Panc1 (cell line): ENCODE results near the gene ZNF609. TPM values are rescaled to one million over a fixed set of nuclear protein-coding genes. Genes with fewer than 3 reads are reported as not detected.

Experiments
- ATAC-seq: fragments of 200-7000 bp; cut with Tn5 transposase; 2 replicates; pipeline ENCODE4 v1.9.1; 2020; ENCODE audit warnings: mild to moderate bottlenecking, moderate library complexity
- BruUV-seq: library from RNA; stranded (reverse); fragments of 400-500 nt; replicated peaks from 2 replicates; lab custom pipeline; 2021; lab: Mats Ljungman, UMichigan
- CTCF ChIA-PET: fragments of 300-600 bp; sonication (Branson Sonifier 250); formaldehyde crosslinking; loops from one replicate; lab custom pipeline; 2022; ENCODE audit warnings: antibody characterized with exemption; lab: Charles Lee
- POLR2A ChIA-PET: fragments of 300-600 bp; sonication (Branson Sonifier 250); formaldehyde crosslinking; loops from one replicate; lab custom pipeline; 2022; ENCODE audit warnings: antibody characterized with exemption; lab: Charles Lee
- DNase-seq: peaks from one replicate; pipeline ENCODE4 v3.0.0-alpha.2; 2010; ENCODE audit warnings: low read depth, low spot score
- H3K27ac ChIP-seq: 2 replicates; pipeline ENCODE4 v1.5.1; 2011; ENCODE audit warnings: mild to moderate bottlenecking, low read length, inconsistent platforms
- H3K27me3 ChIP-seq: fragments of 200-500 bp; sonication (Bioruptor generic); 2 replicates; pipeline ENCODE4 v1.6.0; 2014; ENCODE audit warnings: low read length, inconsistent platforms; ENCODE audit not compliant: control insufficient read depth, insufficient read depth
- H3K36me3 ChIP-seq: fragments of 200-500 bp; sonication (Bioruptor generic); 2 replicates; pipeline ENCODE4 v1.5.1; 2014; ENCODE audit warnings: inconsistent platforms, mild to moderate bottlenecking, low read length, moderate library complexity; ENCODE audit not compliant: control insufficient read depth, insufficient read depth
- H3K4me1 ChIP-seq: 2 replicates; pipeline ENCODE4 v1.5.1; 2011; ENCODE audit warnings: inconsistent platforms, mild to moderate bottlenecking, low read length, moderate library complexity; ENCODE audit not compliant: control insufficient read depth, insufficient read depth
- H3K4me3 ChIP-seq, 2 experiments: 2 replicates each; pipeline ENCODE4 v1.5.1; 2011 to 2012; ENCODE audit warnings: low read depth in 2 of 2, low read length in 2 of 2, mild to moderate bottlenecking in 2 of 2, inconsistent platforms in 1 of 2, moderate library complexity in 1 of 2
- H3K9me3 ChIP-seq: fragments of 200-500 bp; sonication (Bioruptor generic); 2 replicates; pipeline ENCODE4 v1.5.1; 2014; ENCODE audit warnings: low read depth, mild to moderate bottlenecking, inconsistent platforms, low read length, moderate library complexity; ENCODE audit not compliant: control insufficient read depth, insufficient read depth
- POLR2AphosphoS5 ChIP-seq: IDR thresholded peaks from 2 replicates; pipeline ENCODE4 v1.6.1; 2012; ENCODE audit warnings: mild to moderate bottlenecking, low read depth, low read length, moderate library complexity
- REST ChIP-seq, 2 experiments: IDR thresholded peaks; 2 replicates each; pipeline ENCODE4 v1.6.1; 2011 to 2012; ENCODE audit warnings: low read depth in 2 of 2, control low read depth in 1 of 2, low read length in 1 of 2, mild to moderate bottlenecking in 1 of 2, moderate library complexity in 1 of 2; ENCODE audit not compliant: insufficient read depth in 1 of 2
- SIN3A ChIP-seq: IDR thresholded peaks from 2 replicates; pipeline ENCODE4 v1.6.1; 2012; ENCODE audit warnings: low read depth, mild to moderate bottlenecking, low read length, moderate library complexity, borderline replicate concordance; ENCODE audit not compliant: insufficient read depth
- TCF7L2 ChIP-seq: IDR thresholded peaks from 2 replicates; pipeline ENCODE4 v1.6.1; 2011; ENCODE audit warnings: mild to moderate bottlenecking, low read depth, low read length, inconsistent platforms
- in situ Hi-C: cut with HindIII; loops from 2 replicates; pipeline ENCODE4 v1.10.0; 2016; ENCODE audit warnings: low sequenced_read_pairs, low pct_unique_long_range_greater_than_20kb
- intact Hi-C: fragments of 100-400 bp; cut with micrococcal nuclease; formaldehyde crosslinking; loops from one replicate; pipeline ENCODE4 v1.10.0; 2022; ENCODE audit not compliant: unreplicated experiment
- total RNA-seq: library from RNA; stranded (reverse); gene quantifications from one replicate; pipeline ENCODE4 v1.2.1, GENCODE V29; 2021; ENCODE audit not compliant: unreplicated experiment
- TF ChIP-seq, protein P1 (sequence below): fragments of 450-650 bp; IDR thresholded peaks from 2 replicates; pipeline ENCODE4 v1.5.1; 2017; ENCODE audit warnings: mild to moderate bottlenecking

Gene ZNF609
- total RNA-seq, 1 experiment from 2014 or later: 47.2 TPM

DNA sequence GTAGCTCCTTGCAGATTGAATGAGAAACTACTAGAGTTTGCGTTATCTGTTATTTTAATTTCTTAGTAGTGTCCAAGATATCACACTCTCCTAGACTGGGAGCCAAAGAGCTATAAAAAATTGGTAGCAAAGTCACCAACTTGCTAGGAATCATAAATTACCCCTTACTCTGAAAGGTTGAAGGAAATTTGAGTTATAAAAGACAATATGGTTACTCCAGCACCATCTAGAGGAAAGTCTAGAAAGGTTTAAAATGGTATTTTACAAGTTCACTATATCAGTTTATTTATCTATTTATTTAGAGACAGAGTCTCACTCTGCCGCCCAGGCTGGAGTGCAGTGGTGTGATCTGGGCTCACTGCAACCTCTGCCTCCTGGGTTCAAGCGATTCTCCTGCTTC is 193.4 kb downstream of the ZNF609 start:
- ATAC-seq (no peak), DNase-seq (no peak)
- intact Hi-C loops (no loop called here), in situ Hi-C loops (no loop called here)
- H3K27ac ChIP-seq: no peak overlapping the region
- no peaks in the 10 kb centered on the region for H3K36me3 ChIP-seq
- ChIA-PET CTCF (no interaction called here), POLR2A (interaction anchor here (1.0 kb wide), 1 partner anchor 9 kb away, joined by 6 read pairs; no protein-coding TSS in a partner anchor)
- no peaks in the 10 kb centered on the region for H3K9me3 ChIP-seq
- no peaks in the 10 kb centered on the region for H3K4me1 ChIP-seq
- H3K27me3 ChIP-seq: no peaks in the 10 kb centered on the region
- TF ChIP-seq, protein P1, sequence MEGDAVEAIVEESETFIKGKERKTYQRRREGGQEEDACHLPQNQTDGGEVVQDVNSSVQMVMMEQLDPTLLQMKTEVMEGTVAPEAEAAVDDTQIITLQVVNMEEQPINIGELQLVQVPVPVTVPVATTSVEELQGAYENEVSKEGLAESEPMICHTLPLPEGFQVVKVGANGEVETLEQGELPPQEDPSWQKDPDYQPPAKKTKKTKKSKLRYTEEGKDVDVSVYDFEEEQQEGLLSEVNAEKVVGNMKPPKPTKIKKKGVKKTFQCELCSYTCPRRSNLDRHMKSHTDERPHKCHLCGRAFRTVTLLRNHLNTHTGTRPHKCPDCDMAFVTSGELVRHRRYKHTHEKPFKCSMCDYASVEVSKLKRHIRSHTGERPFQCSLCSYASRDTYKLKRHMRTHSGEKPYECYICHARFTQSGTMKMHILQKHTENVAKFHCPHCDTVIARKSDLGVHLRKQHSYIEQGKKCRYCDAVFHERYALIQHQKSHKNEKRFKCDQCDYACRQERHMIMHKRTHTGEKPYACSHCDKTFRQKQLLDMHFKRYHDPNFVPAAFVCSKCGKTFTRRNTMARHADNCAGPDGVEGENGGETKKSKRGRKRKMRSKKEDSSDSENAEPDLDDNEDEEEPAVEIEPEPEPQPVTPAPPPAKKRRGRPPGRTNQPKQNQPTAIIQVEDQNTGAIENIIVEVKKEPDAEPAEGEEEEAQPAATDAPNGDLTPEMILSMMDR: no peak; the same call in 1 of the 2 replicates
- TF ChIP-seq POLR2AphosphoS5: no peak
- TF ChIP-seq SIN3A: no peak
- no peak for TF ChIP-seq TCF7L2
- TF ChIP-seq REST (IDR thresholded peaks at IDR 0.05; ENCODE audit: insufficient read depth in 1 of 2, low read depth in 2 of 2, low read length in 1 of 2): no peak
- no TSS peak for BruUV-seq
- no peak overlapping the region for H3K4me3 ChIP-seq

- no peak for ATAC-seq
- DNase-seq: no peak
- no peak overlapping the region for H3K4me3 ChIP-seq
- TF ChIP-seq SIN3A (no peak), TCF7L2 (no peak), POLR2AphosphoS5 (no peak), REST (IDR thresholded peaks at IDR 0.05; ENCODE audit: insufficient read depth in 1 of 2, low read depth in 2 of 2, low read length in 1 of 2) (no peak)
- TF ChIP-seq, protein P1: no peak
- POLR2A ChIA-PET: no interaction called here
- BruUV-seq: no TSS peak
- in situ Hi-C loops: no loop called here
- no peaks in the 10 kb centered on the region for H3K36me3 ChIP-seq
- H3K27ac ChIP-seq: no peak overlapping the region
- no peaks in the 10 kb centered on the region for H3K27me3 ChIP-seq
- CTCF ChIA-PET: no interaction called here
- H3K4me1 ChIP-seq: no peaks in the 10 kb centered on the region
- no peaks in the 10 kb centered on the region for H3K9me3 ChIP-seq
- intact Hi-C loops: no loop called here
Measured at GRCh38 chr15:64656508-64656907, 196.1 kb downstream of the ZNF609 start.
